ENCODE results near the gene AVP. TPM values are rescaled to one million over a fixed set of nuclear protein-coding genes. Genes with fewer than 3 reads are reported as not detected.

The AVP gene
- total and polyA plus RNA-seq, 2 of the 13 experiments (the other 11 are each of a cell fraction or from before 2014, with no cell fraction given), result 0.12 TPM; not detected in 1

DNA sequence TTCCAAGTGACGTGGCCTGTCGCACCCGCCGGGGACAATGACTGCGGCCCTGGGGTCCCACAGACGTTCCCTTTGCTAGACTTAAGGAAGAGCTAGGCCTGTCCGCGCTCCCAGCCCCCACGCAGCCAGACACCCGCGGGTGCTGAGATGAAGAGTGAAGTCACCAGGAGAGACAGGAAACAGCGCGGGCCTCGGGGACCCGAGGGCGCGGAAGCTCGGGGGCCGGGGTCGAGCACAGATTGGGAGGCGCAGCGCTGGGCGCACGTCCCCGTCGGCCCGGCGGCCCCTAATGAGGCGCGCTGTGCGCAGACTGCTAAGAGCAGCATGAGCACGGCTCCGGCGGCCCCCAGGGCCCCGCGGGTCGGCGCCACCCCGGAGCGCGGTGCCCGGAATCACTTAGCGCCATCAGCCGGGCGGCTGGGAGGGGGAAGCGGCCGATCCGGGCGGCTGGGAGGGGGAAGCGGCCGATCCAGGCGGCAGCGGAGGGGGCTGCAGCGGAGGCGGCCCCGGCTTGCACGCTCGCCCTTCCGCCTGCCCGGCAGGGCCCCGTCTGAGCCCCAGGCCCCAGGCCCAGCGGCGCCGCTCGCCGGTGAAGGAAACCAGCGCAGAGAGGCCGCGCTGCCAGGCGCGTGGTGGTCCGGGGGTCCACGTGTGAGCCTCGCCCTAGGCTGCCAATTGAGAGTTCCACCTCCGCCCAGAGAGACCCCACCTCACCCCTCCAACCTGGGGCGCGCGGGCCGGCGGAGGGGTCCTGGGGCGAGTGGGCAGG lies 8.3 kb upstream of the AVP start:
- CTCF ChIA-PET (ENCODE audit: low intra/inter-chr PET ratio, low total read pairs), result no interaction called here
- Histone ChIP-seq H3K4me1 (ENCODE audit: insufficient read depth, low read length) (peaks cover 11% of the 10 kb centered on the region), H4K20me1 (ENCODE audit: insufficient read depth, low read length) (no peaks in the 10 kb centered on the region), H3K36me3 (replicated peaks in 1 of 2; ENCODE audit: control insufficient read depth in 1 of 2, insufficient read depth in 2 of 2, low read length in 2 of 2) (no peaks in the 10 kb centered on the region), H3K4me3 (replicated peaks in 1 of 3; ENCODE audit: insufficient read depth in 1 of 3, low read depth in 2 of 3, low read length in 3 of 3) (no peak overlapping the region), H3K9me3 (ENCODE audit: low read length) (no peaks in the 10 kb centered on the region), H3K27ac (ENCODE audit: extremely low read length, insufficient read depth, low read length) (no peak overlapping the region), H3K9ac (ENCODE audit: insufficient read depth, low read depth, low read length) (no peak overlapping the region), H3K79me2 (ENCODE audit: insufficient read depth, low read length) (no peaks in the 10 kb centered on the region), H3K27me3 (ENCODE audit: control insufficient read depth in 1 of 2, insufficient read depth in 2 of 2, low read length in 2 of 2) (peaks cover 4 to 18% of the 10 kb centered on the region in 2 experiments; a peak in 3 of 5 replicates), H2AFZ (ENCODE audit: low read length) (no peak overlapping the region), H3K4me2 (ENCODE audit: low read depth, low read length) (no peak overlapping the region)
- intact Hi-C loops (cut with micrococcal nuclease; ENCODE audit: unreplicated experiment), result no loop called here
- no peak for ATAC-seq
- no peak for FAIRE-seq
- TF ChIP-seq ETV5 (CRISPR knock-in tag; IDR thresholded peaks at IDR 0.05; ENCODE audit: borderline replicate concordance) (no peak), NAIF1 (CRISPR knock-in tag; IDR thresholded peaks at IDR 0.05; ENCODE audit: borderline replicate concordance) (no peak), ZNF724P (CRISPR knock-in tag; IDR thresholded peaks at IDR 0.05; ENCODE audit: borderline replicate concordance) (no peak), HOXA5 (CRISPR knock-in tag; IDR thresholded peaks at IDR 0.05) (no peak), ZNF124 (CRISPR knock-in tag; IDR thresholded peaks at IDR 0.05) (no peak), HOXD1 (CRISPR knock-in tag; IDR thresholded peaks at IDR 0.05) (no peak)
- TF ChIP-seq, protein P1, sequence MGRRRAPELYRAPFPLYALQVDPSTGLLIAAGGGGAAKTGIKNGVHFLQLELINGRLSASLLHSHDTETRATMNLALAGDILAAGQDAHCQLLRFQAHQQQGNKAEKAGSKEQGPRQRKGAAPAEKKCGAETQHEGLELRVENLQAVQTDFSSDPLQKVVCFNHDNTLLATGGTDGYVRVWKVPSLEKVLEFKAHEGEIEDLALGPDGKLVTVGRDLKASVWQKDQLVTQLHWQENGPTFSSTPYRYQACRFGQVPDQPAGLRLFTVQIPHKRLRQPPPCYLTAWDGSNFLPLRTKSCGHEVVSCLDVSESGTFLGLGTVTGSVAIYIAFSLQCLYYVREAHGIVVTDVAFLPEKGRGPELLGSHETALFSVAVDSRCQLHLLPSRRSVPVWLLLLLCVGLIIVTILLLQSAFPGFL (CRISPR knock-in tag; IDR thresholded peaks at IDR 0.05), result no peak
- WGBS (ENCODE audit: low lambda C conversion rate), result 85% methylated on average over 50 of the region's 81 CpGs
- BruUV-seq (replicated peaks), result no TSS peak
- no peak for DNase-seq (ENCODE audit: low spot score)
- POLR2A ChIA-PET, result no interaction called here
- in situ Hi-C loops (cut with HindIII; ENCODE audit: extremely low pct_ligation_motif_present, low pct_unique_long_range_greater_than_20kb), result no loop called here

DNA sequence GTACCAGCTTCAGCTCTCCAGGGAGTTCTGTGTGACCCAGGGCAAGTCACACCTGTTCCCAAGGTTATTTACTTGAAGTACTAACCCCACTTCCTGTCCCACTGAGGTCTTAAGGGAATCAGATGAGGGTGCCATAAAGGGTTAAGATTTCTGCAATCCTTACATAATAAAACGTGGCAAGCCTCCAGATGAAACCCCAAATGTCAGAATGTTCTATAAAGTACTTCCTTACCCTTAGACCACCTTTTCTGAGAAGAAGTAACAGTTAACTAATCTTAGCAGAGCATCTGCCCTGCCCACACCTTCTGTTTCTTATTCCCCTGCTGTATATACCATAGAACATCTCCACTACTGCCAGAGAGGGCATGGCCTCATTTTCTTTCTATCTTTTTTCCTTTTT lies 6.0 kb upstream of the AVP start:
- 3% methylated on average over 1 of the region's 1 CpG for WGBS (ENCODE audit: low lambda C conversion rate)
- ATAC-seq (no peak), DNase-seq (ENCODE audit: low spot score) (no peak), FAIRE-seq (no peak)
- Histone ChIP-seq H3K79me2 (ENCODE audit: insufficient read depth, low read length) (no peaks in the 10 kb centered on the region), H3K9ac (ENCODE audit: insufficient read depth, low read depth, low read length) (no peak overlapping the region), H3K36me3 (replicated peaks in 1 of 2; ENCODE audit: control insufficient read depth in 1 of 2, insufficient read depth in 2 of 2, low read length in 2 of 2) (no peaks in the 10 kb centered on the region), H3K4me1 (ENCODE audit: insufficient read depth, low read length) (peaks cover 9% of the 10 kb centered on the region), H4K20me1 (ENCODE audit: insufficient read depth, low read length) (no peaks in the 10 kb centered on the region), H3K4me3 (replicated peaks in 1 of 3; ENCODE audit: insufficient read depth in 1 of 3, low read depth in 2 of 3, low read length in 3 of 3) (no peak overlapping the region), H3K9me3 (ENCODE audit: low read length) (no peaks in the 10 kb centered on the region), H3K27me3 (ENCODE audit: control insufficient read depth in 1 of 2, insufficient read depth in 2 of 2, low read length in 2 of 2) (peaks cover 7 to 24% of the 10 kb centered on the region in 2 experiments), H3K4me2 (ENCODE audit: low read depth, low read length) (no peak overlapping the region), H2AFZ (ENCODE audit: low read length) (no peak overlapping the region), H3K27ac (ENCODE audit: extremely low read length, insufficient read depth, low read length) (no peak overlapping the region)
- POLR2A ChIA-PET, result no interaction called here
- in situ Hi-C loops (cut with HindIII; ENCODE audit: extremely low pct_ligation_motif_present, low pct_unique_long_range_greater_than_20kb), result no loop called here
- TF ChIP-seq ZNF652 (CRISPR knock-in tag; IDR thresholded peaks at IDR 0.05; ENCODE audit: borderline replicate concordance, low read depth), result peak; percentile 71
- TF ChIP-seq, protein P2, sequence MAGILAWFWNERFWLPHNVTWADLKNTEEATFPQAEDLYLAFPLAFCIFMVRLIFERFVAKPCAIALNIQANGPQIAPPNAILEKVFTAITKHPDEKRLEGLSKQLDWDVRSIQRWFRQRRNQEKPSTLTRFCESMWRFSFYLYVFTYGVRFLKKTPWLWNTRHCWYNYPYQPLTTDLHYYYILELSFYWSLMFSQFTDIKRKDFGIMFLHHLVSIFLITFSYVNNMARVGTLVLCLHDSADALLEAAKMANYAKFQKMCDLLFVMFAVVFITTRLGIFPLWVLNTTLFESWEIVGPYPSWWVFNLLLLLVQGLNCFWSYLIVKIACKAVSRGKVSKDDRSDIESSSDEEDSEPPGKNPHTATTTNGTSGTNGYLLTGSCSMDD (CRISPR knock-in tag; IDR thresholded peaks at IDR 0.05), result no peak
- intact Hi-C loops (cut with micrococcal nuclease; ENCODE audit: unreplicated experiment), result no loop called here
- BruUV-seq (replicated peaks), result no TSS peak
- CTCF ChIA-PET (ENCODE audit: low intra/inter-chr PET ratio, low total read pairs), result no interaction called here

Measured in HepG2 (cell line).